GM21723 (cell line): Measurements from ENCODE around the gene WDFY2.
"Not testable (repeated sequence)": the region's sequence is repeated elsewhere in the genome, so short reads cannot be mapped to it uniquely, and the experiment has no call there.

Experiments used
- ATAC-seq: cut with Tn5 transposase; IDR thresholded peaks from one replicate; pipeline ENCODE4 v1.9.1; 2021; ENCODE audit warnings: mild to moderate bottlenecking, moderate library complexity; ENCODE audit not compliant: unreplicated experiment

WDFY2 gene

GRCh38 chr13:51663973-51664957 is 80.0 kb downstream of the WDFY2 start:
- ATAC-seq: no peak

GRCh38 chr13:51665456-51665855 is 81.2 kb downstream of the WDFY2 start:
- ATAC-seq: no peak

GRCh38 chr13:51666374-51666773 is 82.1 kb downstream of the WDFY2 start:
- no peak for ATAC-seq

- ATAC-seq: no peak
These were observed 82.6 kb downstream of the WDFY2 start for GRCh38 chr13:51666839-51667238.

GRCh38 chr13:51668580-51669195 is 84.4 kb downstream of the WDFY2 start:
- ATAC-seq: no peak

GRCh38 chr13:51673165-51673564 is 88.9 kb downstream of the WDFY2 start:
- ATAC-seq: no peak

- no peak for ATAC-seq
These were observed 90.0 kb downstream of the WDFY2 start for GRCh38 chr13:51674276-51674675.

- no peak for ATAC-seq
These were observed 91.1 kb downstream of the WDFY2 start for GRCh38 chr13:51675385-51675784.

GRCh38 chr13:51675877-51676276 is 91.6 kb downstream of the WDFY2 start:
- no peak for ATAC-seq

- ATAC-seq: no peak
These were observed 92.5 kb downstream of the WDFY2 start for GRCh38 chr13:51676739-51677138.

- ATAC-seq: no peak
These were observed 94.2 kb downstream of the WDFY2 start for GRCh38 chr13:51678420-51678819.

- no peak for ATAC-seq
These were observed 95.4 kb downstream of the WDFY2 start for GRCh38 chr13:51679616-51680015.

- no peak for ATAC-seq
These were observed 96.9 kb downstream of the WDFY2 start for GRCh38 chr13:51681037-51681678.

GRCh38 chr13:51682686-51683085 is 98.4 kb downstream of the WDFY2 start:
- ATAC-seq: no peak

- no peak for ATAC-seq
These were observed 99.3 kb downstream of the WDFY2 start for GRCh38 chr13:51683597-51683996.

GRCh38 chr13:51684076-51684475 is 99.8 kb downstream of the WDFY2 start:
- no peak for ATAC-seq

GRCh38 chr13:51687947-51688714 is 103.9 kb downstream of the WDFY2 start:
- ATAC-seq: no peak

- no peak for ATAC-seq
These were observed 104.8 kb downstream of the WDFY2 start for GRCh38 chr13:51688937-51689662.

GRCh38 chr13:51689663-51689996 is 105.4 kb downstream of the WDFY2 start:
- ATAC-seq: no peak

- ATAC-seq: not testable (repeated sequence)
These were observed 111.4 kb downstream of the WDFY2 start for GRCh38 chr13:51695677-51696076.
